Bronchus fibroblast of lung (primary cell): ENCODE results near the gene CIP2A. TPM values are rescaled to one million over a fixed set of nuclear protein-coding genes. Genes with fewer than 3 reads are reported as not detected.

Experiments used
- total RNA-seq: library from RNA; depleted of rRNA; stranded (reverse); fragments of >200 nt; gene quantifications from 2 replicates; pipeline ENCODE4 v1.2.3, GENCODE V29; 2015

Gene CIP2A
- total RNA-seq = 18.4 and 20.5 TPM in 2 replicates

GRCh38 chr3:108589081-108589997, at the start of gene CIP2A, which contains the start of gene DZIP3:
Gene CIP2A, minus strand, starts transcription at chr3:108589438. Its CDS starts 63 bp downstream, at chr3:108589375.
Gene DZIP3, plus strand, starts transcription at chr3:108589722. Its CDS starts 15,685 bp downstream, at chr3:108605407.

GRCh38 chr3:108510496-108510895, 78.7 kb downstream of the CIP2A start, which contains the start of gene MYH15:
Gene MYH15, minus strand, starts transcription at chr3:108510596. Its CDS starts 66 bp downstream, at chr3:108510530.

Other genes starting within 250 kb of the CIP2A start
- gene MYH15, start 78.8 kb downstream of the CIP2A start, total RNA-seq = under 0.01 TPM in 2 replicates
- gene DZIP3, start 284 bp upstream of the CIP2A start, total RNA-seq = 8.2 and 8.3 TPM in 2 replicates
- not detected in 2 replicates for gene RETNLB, start 168.0 kb upstream of the CIP2A start, total RNA-seq
- gene TRAT1, start 233.3 kb upstream of the CIP2A start, total RNA-seq = not detected in 2 replicates